Fibroblast of lung (primary cell): ENCODE results near the gene AMMECR1L.

ENCODE experiments used
- CTCF ChIP-seq, 2 donors: IDR thresholded peaks in 1 of 2; conservative IDR thresholded peaks in 1 of 2; 1 replicate in 1 of 2; 2 replicates in 1 of 2; pipeline ENCODE4 v1.5.1; 2011 to 2012; ENCODE audit warnings: low read length in 2 of 2, control low read depth in 1 of 2, inconsistent platforms in 1 of 2, low read depth in 1 of 2, mild to moderate bottlenecking in 1 of 2
- EZH2 ChIP-seq: IDR thresholded peaks from 2 replicates; pipeline ENCODE4 v1.5.1; 2012; ENCODE audit warnings: low read length, control low read depth, mild to moderate bottlenecking; ENCODE audit errors: missing control alignments

DNA sequence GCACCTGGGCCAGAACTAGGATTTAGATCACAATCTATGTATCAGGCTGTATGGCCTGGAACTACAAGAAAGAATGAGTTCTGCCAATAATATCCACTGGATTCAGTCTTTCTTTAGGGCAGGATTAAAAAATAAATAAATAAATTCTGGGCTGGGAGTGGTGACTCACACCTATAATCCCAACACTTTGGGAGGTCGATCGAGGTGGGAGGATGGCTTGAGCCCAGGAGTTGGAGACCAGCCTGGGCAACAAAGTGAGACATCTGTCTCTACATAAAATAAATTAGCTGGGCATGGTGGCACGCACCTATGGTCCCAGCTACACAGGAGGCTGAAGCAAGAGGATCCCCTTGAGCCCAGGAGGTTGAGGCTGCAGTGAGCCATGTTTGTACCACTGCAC lies 8.1 kb downstream of the AMMECR1L start:
- no peak for TF ChIP-seq CTCF (conservative IDR thresholded peaks at IDR 0.05 in 1 of 2, IDR thresholded peaks at IDR 0.05 in 1 of 2; ENCODE audit: low read depth in 1 of 2, low read length in 2 of 2)
- TF ChIP-seq EZH2 = no peak
